GM19239 (cell line): Measurements from ENCODE around the gene RSU1.

Experiments used
- DNase-seq: peaks from one replicate; pipeline ENCODE4 v3.0.0; 2011; ENCODE audit warnings: low spot score; ENCODE audit not compliant: insufficient read length
- FAIRE-seq: peaks from 2 replicates; lab custom pipeline; 2011; peaks lifted over from hg19 to GRCh38; lab: Jason Lieb, UNC

RSU1 gene

DNA sequence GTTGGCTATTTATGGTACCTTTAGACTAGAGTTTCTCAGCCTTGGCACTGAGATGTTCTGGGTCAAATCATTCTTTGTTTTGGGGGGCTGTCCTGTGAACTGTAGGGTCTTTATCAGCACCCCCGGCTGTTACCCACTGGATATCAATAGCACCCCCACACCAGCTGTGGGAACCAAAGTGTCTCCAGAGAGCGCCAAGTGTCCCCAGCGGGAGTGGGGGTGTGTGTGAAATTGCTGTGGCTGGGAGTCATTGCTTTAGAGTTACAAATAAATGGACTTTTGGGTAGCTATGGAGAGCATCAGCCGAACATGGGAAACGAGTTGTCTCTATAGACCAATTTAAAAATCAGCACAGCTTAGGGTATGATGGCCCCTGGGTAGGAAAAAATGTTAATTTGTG is 184.2 kb downstream of the RSU1 start:
- FAIRE-seq (no peak), DNase-seq (no peak)

GRCh38 chr10:16626697-16627096 is 190.5 kb downstream of the RSU1 start:
- DNase-seq (no peak), FAIRE-seq (no peak)

- DNase-seq (no peak), FAIRE-seq (no peak)
Measured at GRCh38 chr10:16612981-16613355, 204.3 kb downstream of the RSU1 start.

- DNase-seq (no peak), FAIRE-seq (no peak)
Measured at GRCh38 chr10:16612115-16612980, 204.9 kb downstream of the RSU1 start.

- FAIRE-seq (no peak), DNase-seq (no peak)
Measured at GRCh38 chr10:16611037-16611436, 206.2 kb downstream of the RSU1 start.

GRCh38 chr10:16609211-16609610 is 208.0 kb downstream of the RSU1 start:
- no peak for DNase-seq
- FAIRE-seq: no peak

DNA sequence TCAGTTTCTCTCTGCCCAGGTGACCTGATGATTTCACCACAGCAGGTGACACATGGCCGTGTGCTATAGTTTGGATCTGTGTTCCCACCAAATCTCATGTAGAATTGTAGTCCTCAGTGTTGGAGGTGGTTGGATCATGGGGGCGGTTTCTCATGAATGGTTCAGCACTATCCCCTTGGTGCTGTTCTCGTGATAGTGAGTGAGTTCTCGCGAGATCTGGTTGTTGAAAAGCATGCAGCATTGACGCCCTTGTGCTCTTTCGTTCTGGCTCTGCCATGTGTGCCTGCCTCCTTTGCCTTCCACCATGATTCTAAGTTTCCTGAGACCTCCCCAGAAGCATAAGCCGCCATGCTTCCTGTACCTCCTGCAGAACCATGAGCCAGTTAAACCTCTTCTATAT is 210.3 kb downstream of the RSU1 start:
- FAIRE-seq: no peak
- no peak for DNase-seq

DNA sequence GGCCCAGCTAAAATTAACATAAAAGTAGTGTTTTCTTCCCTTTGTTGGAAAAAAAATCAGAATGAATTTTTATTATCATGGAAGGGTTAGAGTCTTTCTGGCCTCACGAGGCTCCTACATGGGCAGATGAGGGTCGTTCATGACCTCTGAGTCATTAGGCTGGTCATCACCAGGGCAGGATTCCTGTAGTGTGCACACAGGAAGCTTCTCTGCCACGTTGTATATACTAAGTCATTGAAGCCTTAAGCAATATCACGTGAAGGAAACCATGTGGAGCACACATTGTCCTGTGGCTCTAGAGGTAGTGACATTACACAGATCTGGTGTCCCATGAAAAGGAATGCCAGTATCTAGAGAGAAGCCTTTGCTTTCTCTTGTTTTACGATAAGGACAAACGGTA is 210.8 kb downstream of the RSU1 start:
- no peak for DNase-seq
- no peak for FAIRE-seq

GRCh38 chr10:16603308-16603707 is 213.9 kb downstream of the RSU1 start:
- DNase-seq: no peak
- no peak for FAIRE-seq

DNA sequence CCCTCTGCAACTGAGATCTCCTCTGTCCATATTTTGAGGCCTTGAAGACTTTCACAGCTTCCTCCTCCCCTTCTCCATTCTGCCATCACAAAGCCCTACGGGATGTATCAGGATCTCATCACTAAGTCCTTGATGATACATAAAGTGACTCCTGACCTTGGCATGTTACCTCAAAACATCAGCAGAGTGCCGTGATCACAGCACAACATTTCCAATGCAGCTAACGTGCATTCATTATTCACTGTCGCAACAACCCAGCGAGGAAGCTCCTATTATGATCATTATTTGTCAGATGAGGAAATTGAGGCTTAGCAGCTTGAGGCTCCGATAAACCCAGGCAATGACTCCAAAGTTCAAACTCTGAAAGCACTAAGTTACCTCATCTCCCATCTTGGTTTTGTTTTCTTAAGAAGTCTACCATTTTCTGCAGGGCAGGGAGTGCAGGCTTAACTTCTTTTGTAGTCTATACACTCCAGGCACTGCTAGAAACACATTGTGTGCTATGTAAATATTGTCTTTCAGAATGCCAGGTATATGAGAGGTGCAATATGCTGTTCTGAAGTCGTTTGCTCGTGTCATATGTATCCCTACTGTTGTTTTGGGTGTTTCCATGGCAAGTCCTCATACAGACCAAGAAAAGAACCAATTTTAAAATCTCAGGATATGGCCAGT is 215.0 kb downstream of the RSU1 start:
- FAIRE-seq (no peak), DNase-seq (no peak)

DNA sequence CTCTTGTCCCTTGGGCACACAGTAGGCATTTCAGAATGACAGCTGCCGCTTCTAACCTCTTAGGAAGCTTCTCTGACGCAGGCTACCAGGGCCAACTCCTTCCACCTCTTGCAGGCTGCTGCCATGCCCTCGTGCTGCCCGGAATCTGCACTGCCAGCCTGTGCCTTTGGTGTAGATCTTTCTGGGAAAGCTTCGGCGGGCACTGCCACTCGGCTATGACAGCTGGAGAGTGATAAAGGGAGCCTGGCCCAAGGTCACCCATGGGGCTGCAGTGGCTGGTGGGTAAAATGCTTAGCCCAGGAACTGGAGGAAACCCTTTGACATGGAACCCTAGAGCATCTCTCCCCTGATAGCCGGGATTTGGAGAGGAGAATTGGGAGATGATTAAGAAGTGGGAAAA is 217.6 kb downstream of the RSU1 start:
- FAIRE-seq: no peak
- DNase-seq: no peak

DNA sequence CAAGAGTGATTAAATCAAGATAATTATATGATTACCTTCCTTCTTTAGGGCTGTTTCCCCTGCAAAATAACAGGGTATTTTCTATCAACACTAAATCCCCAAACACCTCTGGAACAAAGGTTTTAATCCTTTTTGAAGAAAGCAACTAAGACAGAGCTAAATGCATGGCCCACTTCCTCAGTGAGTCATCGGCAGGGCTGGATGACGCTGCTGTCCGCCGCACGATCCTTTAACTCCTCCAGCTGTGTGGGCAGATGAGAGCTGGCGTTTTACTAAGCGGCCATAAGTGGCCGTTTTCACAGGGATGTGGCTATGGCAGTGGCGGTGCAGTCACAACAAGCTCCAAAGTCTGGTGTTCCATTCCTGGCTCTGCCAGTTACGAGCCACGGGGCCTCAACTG is 219.6 kb downstream of the RSU1 start:
- DNase-seq (no peak), FAIRE-seq (no peak)

DNA sequence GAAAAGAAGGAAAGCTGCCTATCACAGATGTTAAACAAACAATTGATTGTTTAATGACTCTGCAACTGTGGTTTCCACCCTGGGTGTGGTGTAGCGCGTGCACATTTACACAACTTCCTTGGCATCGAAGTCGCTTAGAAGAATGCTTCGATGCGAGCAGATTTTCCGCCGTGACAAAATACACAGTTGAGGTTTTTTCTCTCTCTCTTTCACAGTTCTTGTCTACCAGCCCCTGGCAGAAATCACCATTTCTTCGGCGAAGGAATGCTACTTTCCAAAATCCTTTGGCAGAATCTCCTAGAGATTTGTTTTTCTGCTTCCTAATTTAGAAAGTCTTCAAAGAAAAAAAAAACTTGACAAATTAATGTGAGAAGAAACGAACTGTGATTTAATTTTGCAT is 224.8 kb downstream of the RSU1 start:
- FAIRE-seq (no peak), DNase-seq (no peak)

DNA sequence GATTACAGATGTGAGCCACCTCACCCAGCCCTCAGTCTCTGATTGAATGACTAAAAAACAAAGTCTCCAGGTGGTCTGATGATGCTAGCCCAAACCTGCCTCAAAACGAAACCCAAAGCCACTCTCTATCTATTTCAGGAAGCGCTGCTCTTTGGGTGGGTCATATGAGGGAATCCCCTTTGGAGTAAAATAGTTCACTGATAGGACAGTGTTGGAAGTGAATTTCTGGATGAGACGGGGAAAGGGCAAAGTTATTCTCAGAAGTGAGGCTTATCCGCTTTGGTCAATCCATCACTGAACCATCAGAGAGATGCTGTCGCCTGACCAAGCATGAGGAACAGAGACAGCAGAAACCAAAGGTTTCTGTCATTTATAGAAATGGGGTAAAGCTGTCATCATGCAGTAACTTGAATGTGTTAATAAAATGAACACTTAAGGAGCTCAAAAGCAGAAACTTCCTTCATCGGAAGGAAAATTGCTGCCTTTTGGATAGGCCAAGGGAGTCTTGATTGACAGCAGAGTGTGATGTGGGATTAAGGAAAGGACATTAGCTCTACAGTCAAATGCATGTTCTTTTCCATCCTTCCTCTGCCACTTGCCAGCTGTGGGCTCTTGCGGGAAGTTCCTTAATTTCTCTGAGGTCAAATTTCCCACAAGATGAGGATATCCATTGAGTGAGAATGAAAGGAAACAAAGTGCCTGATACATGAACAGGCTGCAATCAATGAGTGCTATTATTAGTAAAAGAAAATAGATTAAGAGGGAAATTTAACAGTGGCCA is 230.7 kb downstream of the RSU1 start:
- FAIRE-seq (peak; percentile 86), DNase-seq (peak; percentile 14)

DNA sequence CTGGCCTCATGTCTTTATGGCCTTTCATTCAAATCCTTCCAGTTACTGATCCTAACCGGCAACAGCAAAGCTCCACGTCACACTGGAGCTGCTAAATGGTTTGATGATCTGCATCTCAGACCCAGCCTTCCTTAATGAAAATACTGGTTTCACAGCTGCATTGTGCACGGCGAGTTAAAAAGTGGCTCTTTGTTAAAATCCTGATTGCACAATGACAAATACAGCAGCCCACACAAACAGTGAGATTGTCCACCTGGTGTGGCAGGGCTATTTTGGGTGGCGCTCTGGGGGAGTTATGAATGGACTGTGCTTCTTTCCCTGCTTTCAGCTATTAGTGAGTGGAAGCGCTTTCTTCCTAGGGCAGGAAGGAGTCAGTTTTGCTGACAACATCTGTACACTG is 232.1 kb downstream of the RSU1 start:
- DNase-seq: no peak

DNA sequence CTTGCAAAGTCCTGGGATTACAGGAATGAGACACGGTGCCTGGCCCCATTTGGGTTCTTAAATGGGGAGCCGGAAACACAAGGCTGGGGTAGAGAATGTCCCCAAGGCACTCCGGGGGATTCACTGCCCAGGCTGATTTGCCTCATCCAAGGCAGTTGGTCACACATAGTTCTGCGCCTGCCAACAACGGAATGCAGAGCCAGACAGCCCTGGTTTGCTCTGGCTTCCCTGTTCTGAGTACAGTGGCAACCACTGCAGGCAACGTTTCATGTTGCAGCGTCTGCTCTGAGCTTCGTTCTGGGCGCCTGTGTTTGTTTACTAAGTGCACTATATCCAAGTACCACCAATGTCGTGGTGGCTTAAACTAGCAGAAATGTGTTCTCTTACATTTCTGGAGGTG is 233.8 kb downstream of the RSU1 start:
- no peak for FAIRE-seq

More for the DNA sequence above, 232.1 kb downstream of the RSU1 start:
- FAIRE-seq: peak; percentile 40

DNA sequence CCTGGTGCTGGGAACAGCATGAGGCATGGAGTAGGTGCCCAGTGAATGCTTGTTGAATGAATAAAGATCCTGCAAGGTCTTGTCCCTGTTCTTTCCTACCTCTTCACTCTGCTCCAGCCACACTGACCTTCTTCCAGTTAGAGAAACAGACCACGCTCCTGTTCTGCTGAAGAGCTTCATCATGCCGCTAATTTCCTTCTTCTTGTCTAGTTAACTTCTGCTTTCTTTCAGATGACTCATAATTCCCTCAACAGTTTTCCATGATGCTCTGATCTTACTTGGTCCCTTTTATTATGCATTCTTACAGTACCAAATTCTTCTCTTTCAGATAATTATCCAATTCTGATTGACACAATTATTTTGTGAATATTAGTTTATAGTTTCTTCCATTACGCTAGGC is 236.0 kb downstream of the RSU1 start:
- DNase-seq (no peak), FAIRE-seq (no peak)

More for the DNA sequence above, 233.8 kb downstream of the RSU1 start:
- no peak for DNase-seq

DNA sequence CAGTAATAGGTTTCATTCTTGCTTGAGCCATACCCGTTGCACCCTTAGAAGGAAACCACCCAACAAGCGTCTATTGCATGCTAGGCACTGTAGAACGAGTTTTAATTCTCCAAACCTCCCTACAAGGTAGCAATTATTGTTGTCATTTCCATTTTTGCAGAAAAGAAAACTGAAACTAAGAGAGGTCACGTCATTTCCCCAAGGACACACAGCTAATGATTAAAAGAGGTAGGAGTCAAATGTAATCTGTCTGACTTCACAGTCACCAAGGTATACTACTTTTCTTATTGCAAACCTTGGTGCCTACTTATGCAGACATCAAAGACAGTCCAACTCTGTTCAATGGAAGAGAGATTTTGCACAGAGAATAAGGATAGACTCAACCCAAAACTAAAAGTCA is 246.5 kb downstream of the RSU1 start:
- FAIRE-seq: peak; percentile 96
- peak; percentile 22 for DNase-seq

DNA sequence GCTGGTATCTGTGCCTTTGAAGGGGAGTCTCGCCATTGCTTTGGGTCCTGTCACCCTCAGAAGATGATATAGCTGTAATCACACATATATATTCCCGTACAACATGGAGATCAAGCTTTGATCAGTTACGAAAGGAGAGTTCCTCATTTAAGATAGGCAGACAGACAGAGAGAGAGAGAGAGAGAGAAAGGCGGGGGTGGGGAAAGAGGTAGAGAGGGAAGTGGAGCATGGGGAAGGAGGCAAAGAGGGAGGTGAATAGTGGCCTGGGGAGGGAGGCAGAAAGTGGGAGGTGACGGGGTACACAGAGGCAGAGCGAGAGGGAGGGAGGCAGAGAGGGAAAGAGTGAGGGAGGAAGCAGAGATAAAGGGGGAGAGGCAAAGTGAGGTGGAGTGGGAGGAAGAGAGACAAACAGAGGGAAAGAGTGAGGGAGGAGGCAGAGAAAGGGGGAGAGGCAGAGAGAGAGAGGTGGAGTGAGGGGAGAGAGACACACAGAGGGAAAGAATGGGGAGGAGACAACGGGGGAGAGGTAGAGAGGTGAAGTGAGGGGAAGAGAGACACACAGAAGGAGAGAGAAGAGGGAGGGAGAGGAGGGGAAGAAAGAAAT is 250.9 kb downstream of the RSU1 start:
- no peak for FAIRE-seq
- DNase-seq: no peak

GRCh38 chr10:16565604-16566003 is 251.6 kb downstream of the RSU1 start:
- FAIRE-seq: no peak
- DNase-seq: no peak

- FAIRE-seq: no peak
- DNase-seq: no peak
Measured at GRCh38 chr10:16562891-16563290, 254.3 kb downstream of the RSU1 start.
